Measurements from ENCODE around the gene RNPEPL1.

Gene RNPEPL1

GRCh38 chr2:240564561-240565332 is 3.5 kb upstream of the RNPEPL1 start:
- no peak for DNase-seq (ENCODE audit: extremely low spot score, insufficient read length, low read depth)
- FAIRE-seq: no peak

GRCh38 chr2:240565333-240566202 is 2.7 kb upstream of the RNPEPL1 start:
- DNase-seq (ENCODE audit: extremely low spot score, insufficient read length, low read depth): no peak
- peak; percentile 95 for FAIRE-seq

- FAIRE-seq: peak; percentile 81
- DNase-seq (ENCODE audit: extremely low spot score, insufficient read length, low read depth): peak; percentile 64
These were observed 1.8 kb upstream of the RNPEPL1 start for GRCh38 chr2:240566203-240567136.

- DNase-seq (ENCODE audit: extremely low spot score, insufficient read length, low read depth): no peak
- no peak for FAIRE-seq
These were observed 980 bp upstream of the RNPEPL1 start for GRCh38 chr2:240567137-240567871.

GRCh38 chr2:240568678-240569522 is 616 bp downstream of the RNPEPL1 start:
- DNase-seq (ENCODE audit: extremely low spot score, insufficient read length, low read depth): no peak
- peak; percentile 62 for FAIRE-seq

GRCh38 chr2:240569523-240569997 is 1.3 kb downstream of the RNPEPL1 start:
- DNase-seq (ENCODE audit: extremely low spot score, insufficient read length, low read depth) (no peak), FAIRE-seq (peak; percentile 26)

- FAIRE-seq (no peak), DNase-seq (ENCODE audit: extremely low spot score, insufficient read length, low read depth) (no peak)
These were observed 1.8 kb downstream of the RNPEPL1 start for GRCh38 chr2:240569998-240570530.

GRCh38 chr2:240570531-240571313 is 2.4 kb downstream of the RNPEPL1 start:
- DNase-seq (ENCODE audit: extremely low spot score, insufficient read length, low read depth): no peak
- no peak for FAIRE-seq

GRCh38 chr2:240571314-240571973 is 3.2 kb downstream of the RNPEPL1 start:
- no peak for DNase-seq (ENCODE audit: extremely low spot score, insufficient read length, low read depth)
- FAIRE-seq: no peak

GRCh38 chr2:240572141-240573031 is 4.1 kb downstream of the RNPEPL1 start:
- no peak for DNase-seq (ENCODE audit: extremely low spot score, insufficient read length, low read depth)
- FAIRE-seq: no peak

- FAIRE-seq: no peak
These were observed 4.8 kb downstream of the RNPEPL1 start for GRCh38 chr2:240573071-240573515.

GRCh38 chr2:240573516-240574385 is 5.5 kb downstream of the RNPEPL1 start:
- no peak for FAIRE-seq
- DNase-seq (ENCODE audit: extremely low spot score, insufficient read length, low read depth): no peak

More at GRCh38 chr2:240573071-240573515, 4.8 kb downstream of the RNPEPL1 start:
- no peak for DNase-seq (ENCODE audit: extremely low spot score, insufficient read length, low read depth)

- FAIRE-seq: no peak
These were observed 6.3 kb downstream of the RNPEPL1 start for GRCh38 chr2:240574386-240575100.

More at GRCh38 chr2:240574386-240575100, 6.3 kb downstream of the RNPEPL1 start:
- no peak for DNase-seq (ENCODE audit: extremely low spot score, insufficient read length, low read depth)
